SU-DHL-6 (cell line): ENCODE results near the gene ETV6.

Experiments used
- H2AFZ ChIP-seq: fragments of 200-600 bp; sonication (generic); 2 replicates; pipeline ENCODE4 v1.6.1; 2014; ENCODE audit warnings: low read depth, mild to moderate bottlenecking, moderate library complexity, mixed read lengths, antibody characterized with exemption, low read length; ENCODE audit not compliant: severe bottlenecking
- H3F3A ChIP-seq: fragments of 200-600 bp; shearing (Covaris generic); 2 replicates; pipeline ENCODE4 v1.6.0; 2016; ENCODE audit warnings: antibody characterized with exemption, mild to moderate bottlenecking; ENCODE audit not compliant: insufficient read depth
- H3K27ac ChIP-seq: fragments of 200-600 bp; sonication (generic); 2 replicates; pipeline ENCODE4 v1.5.1; 2016; ENCODE audit warnings: low read depth, mild to moderate bottlenecking, low read length, moderate library complexity, mixed read lengths
- H3K27me3 ChIP-seq: fragments of 200-600 bp; sonication (generic), shearing (Covaris generic); 2 replicates; pipeline ENCODE4 v1.6.0; 2014; ENCODE audit warnings: mild to moderate bottlenecking, low read length
- H3K36me3 ChIP-seq: fragments of 200-600 bp; sonication (generic); 2 replicates; pipeline ENCODE4 v1.6.1; 2014; ENCODE audit warnings: mild to moderate bottlenecking, low read length, mixed read lengths
- H3K4me2 ChIP-seq: fragments of 300-600, 200-600 bp; shearing (Covaris generic), sonication (generic); 2 replicates; pipeline ENCODE4 v1.6.0; 2014; ENCODE audit warnings: low read length, low read depth, mild to moderate bottlenecking; ENCODE audit not compliant: poor library complexity, severe bottlenecking
- H3K4me3 ChIP-seq: fragments of 200-600 bp; sonication (generic); 2 replicates; pipeline ENCODE4 v1.5.1; 2014; ENCODE audit warnings: antibody characterized with exemption, low read length, mild to moderate bottlenecking, mixed read lengths; ENCODE audit not compliant: insufficient read depth, poor library complexity, severe bottlenecking
- H3K79me2 ChIP-seq: fragments of 200-600 bp; sonication (generic); 2 replicates; pipeline ENCODE4 v1.6.1; 2014; ENCODE audit warnings: mild to moderate bottlenecking, low read length, moderate library complexity; ENCODE audit not compliant: insufficient read depth
- H3K9ac ChIP-seq: fragments of 200-600 bp; sonication (generic); 2 replicates; pipeline ENCODE4 v1.7.0; 2014; ENCODE audit warnings: mild to moderate bottlenecking, low read length
- H3K9me2 ChIP-seq: fragments of 200-600 bp; sonication (generic); replicated peaks from 2 replicates; pipeline ENCODE4 v1.6.1; 2014; ENCODE audit warnings: low read length; ENCODE audit not compliant: insufficient read depth
- H3K9me3 ChIP-seq: fragments of 200-600 bp; sonication (generic); 2 replicates; pipeline ENCODE4 v1.6.1; 2014; ENCODE audit warnings: low read length, mixed read lengths; ENCODE audit not compliant: insufficient read depth
- H4K20me1 ChIP-seq: fragments of 200-600 bp; sonication (generic); 2 replicates; pipeline ENCODE4 v1.6.1; 2014; ENCODE audit warnings: low read depth, mild to moderate bottlenecking, antibody characterized with exemption, low read length, moderate library complexity, mixed read lengths
- EZH2phosphoT487 ChIP-seq: fragments of 200-600 bp; sonication (generic), shearing (Covaris generic); conservative IDR thresholded peaks from 2 replicates; pipeline ENCODE4 v1.6.1; 2018; ENCODE audit warnings: mild to moderate bottlenecking, antibody characterized with exemption, low read length, moderate library complexity, mixed read lengths
- TF ChIP-seq, protein P1 (sequence below): fragments of 200-600 bp; sonication (generic); IDR thresholded peaks from one replicate; pipeline ENCODE4 v1.5.1; 2017; ENCODE audit warnings: antibody characterized with exemption, mild to moderate bottlenecking, low read length, moderate library complexity; ENCODE audit not compliant: insufficient read depth, poor library complexity, severe bottlenecking

The ETV6 gene

DNA sequence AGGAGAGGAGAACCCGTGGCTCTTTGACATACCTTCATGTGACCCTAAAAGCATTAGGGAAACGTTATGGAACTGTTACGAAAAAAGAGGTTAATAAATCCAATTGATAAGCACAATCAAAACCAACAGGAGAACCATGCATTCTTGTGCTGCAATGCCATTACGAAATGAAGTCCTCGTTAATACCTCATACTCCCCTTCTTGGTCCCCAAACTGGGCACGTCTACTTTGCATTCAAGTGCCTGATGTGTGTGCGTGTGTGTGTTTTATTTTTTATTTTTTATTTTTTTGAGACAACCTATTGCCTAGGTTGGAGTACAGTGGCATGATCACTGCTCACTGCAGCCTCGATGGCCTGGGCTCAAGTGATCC lies 150.0 kb downstream of the ETV6 start:
- H2AFZ ChIP-seq, result no peak overlapping the region
- H3K36me3 ChIP-seq, result no peaks in the 10 kb centered on the region
- H3K9ac ChIP-seq, result no peak overlapping the region
- no peaks in the 10 kb centered on the region for H3K79me2 ChIP-seq
- no peaks in the 10 kb centered on the region for H4K20me1 ChIP-seq
- no peak overlapping the region for H3K4me2 ChIP-seq
- no peaks in the 10 kb centered on the region for H3K9me2 ChIP-seq
- H3F3A ChIP-seq, result no peaks in the 10 kb centered on the region
- no peaks in the 10 kb centered on the region for H3K9me3 ChIP-seq
- no peak overlapping the region for H3K4me3 ChIP-seq
- no peak for TF ChIP-seq EZH2phosphoT487
- no peak overlapping the region for H3K27ac ChIP-seq
- H3K27me3 ChIP-seq, result no peaks in the 10 kb centered on the region

GRCh38 chr12:11801643-11802042 lies 152.2 kb downstream of the ETV6 start:
- H3K79me2 ChIP-seq, result no peaks in the 10 kb centered on the region

DNA sequence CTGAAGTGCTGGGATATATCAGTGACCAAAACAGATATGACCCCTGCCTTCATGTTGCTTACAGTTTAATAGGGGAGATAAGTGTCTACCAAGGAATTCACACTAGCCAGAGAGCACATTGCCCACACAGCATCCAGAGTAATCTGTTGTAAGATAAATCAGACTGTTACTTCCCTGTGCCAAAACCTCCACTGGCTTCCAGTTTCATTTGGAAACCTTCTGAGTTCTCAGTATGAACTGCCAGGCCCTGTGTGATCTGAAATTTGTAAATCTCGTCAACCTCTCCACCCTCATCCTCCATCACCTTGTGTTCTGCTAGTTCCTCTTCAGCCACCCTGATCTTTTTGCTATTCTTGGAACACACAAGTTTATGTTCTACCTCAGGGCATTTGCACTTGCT lies 154.7 kb downstream of the ETV6 start:
- H3F3A ChIP-seq, result no peaks in the 10 kb centered on the region
- no peak overlapping the region for H3K4me3 ChIP-seq
- H3K9me3 ChIP-seq, result no peaks in the 10 kb centered on the region
- TF ChIP-seq, protein P1, sequence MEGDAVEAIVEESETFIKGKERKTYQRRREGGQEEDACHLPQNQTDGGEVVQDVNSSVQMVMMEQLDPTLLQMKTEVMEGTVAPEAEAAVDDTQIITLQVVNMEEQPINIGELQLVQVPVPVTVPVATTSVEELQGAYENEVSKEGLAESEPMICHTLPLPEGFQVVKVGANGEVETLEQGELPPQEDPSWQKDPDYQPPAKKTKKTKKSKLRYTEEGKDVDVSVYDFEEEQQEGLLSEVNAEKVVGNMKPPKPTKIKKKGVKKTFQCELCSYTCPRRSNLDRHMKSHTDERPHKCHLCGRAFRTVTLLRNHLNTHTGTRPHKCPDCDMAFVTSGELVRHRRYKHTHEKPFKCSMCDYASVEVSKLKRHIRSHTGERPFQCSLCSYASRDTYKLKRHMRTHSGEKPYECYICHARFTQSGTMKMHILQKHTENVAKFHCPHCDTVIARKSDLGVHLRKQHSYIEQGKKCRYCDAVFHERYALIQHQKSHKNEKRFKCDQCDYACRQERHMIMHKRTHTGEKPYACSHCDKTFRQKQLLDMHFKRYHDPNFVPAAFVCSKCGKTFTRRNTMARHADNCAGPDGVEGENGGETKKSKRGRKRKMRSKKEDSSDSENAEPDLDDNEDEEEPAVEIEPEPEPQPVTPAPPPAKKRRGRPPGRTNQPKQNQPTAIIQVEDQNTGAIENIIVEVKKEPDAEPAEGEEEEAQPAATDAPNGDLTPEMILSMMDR, result no peak
- TF ChIP-seq EZH2phosphoT487, result no peak
- H3K27ac ChIP-seq, result no peak overlapping the region
- H3K9me2 ChIP-seq, result no peaks in the 10 kb centered on the region
- no peaks in the 10 kb centered on the region for H4K20me1 ChIP-seq
- no peaks in the 10 kb centered on the region for H3K27me3 ChIP-seq
- no peak overlapping the region for H3K4me2 ChIP-seq
- no peak overlapping the region for H2AFZ ChIP-seq
- H3K36me3 ChIP-seq, result no peaks in the 10 kb centered on the region
- no peaks in the 10 kb centered on the region for H3K79me2 ChIP-seq
- no peak overlapping the region for H3K9ac ChIP-seq

More at GRCh38 chr12:11801643-11802042, 152.2 kb downstream of the ETV6 start:
- no peak overlapping the region for H3K27ac ChIP-seq
- H3K36me3 ChIP-seq, result no peaks in the 10 kb centered on the region
- no peaks in the 10 kb centered on the region for H3K27me3 ChIP-seq
- H3F3A ChIP-seq, result no peaks in the 10 kb centered on the region
- no peak overlapping the region for H3K9ac ChIP-seq
- no peaks in the 10 kb centered on the region for H3K9me3 ChIP-seq
- no peaks in the 10 kb centered on the region for H4K20me1 ChIP-seq
- no peak overlapping the region for H3K4me3 ChIP-seq
- no peak overlapping the region for H2AFZ ChIP-seq
- H3K9me2 ChIP-seq, result no peaks in the 10 kb centered on the region
- H3K4me2 ChIP-seq, result no peak overlapping the region
- TF ChIP-seq, protein P1, result no peak
- no peak for TF ChIP-seq EZH2phosphoT487

DNA sequence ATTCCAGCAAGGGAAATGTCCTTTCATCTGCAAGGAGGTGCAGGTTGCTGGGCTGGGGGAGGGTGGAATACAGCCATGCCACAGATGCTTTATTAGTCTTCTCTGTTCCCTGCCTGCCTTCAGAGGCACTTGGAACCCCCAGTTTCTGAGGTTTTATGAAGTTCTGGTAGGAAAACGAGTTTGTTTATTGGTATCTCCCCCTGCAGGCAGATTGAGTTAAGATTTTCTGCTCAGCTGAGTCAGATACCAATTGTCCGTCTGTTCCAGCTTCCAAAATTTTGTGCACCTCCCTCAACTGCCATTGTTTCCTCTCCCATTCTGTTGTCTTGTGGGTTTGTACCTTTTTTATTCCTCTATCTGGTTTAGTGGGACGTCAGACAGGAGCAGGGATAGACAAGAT lies 155.6 kb downstream of the ETV6 start:
- Histone ChIP-seq H3F3A (no peaks in the 10 kb centered on the region), H3K9ac (no peak overlapping the region), H3K27ac (no peak overlapping the region), H3K4me2 (no peak overlapping the region), H3K36me3 (no peaks in the 10 kb centered on the region), H3K4me3 (no peak overlapping the region), H3K27me3 (no peaks in the 10 kb centered on the region), H4K20me1 (no peaks in the 10 kb centered on the region), H3K9me3 (no peaks in the 10 kb centered on the region), H3K9me2 (no peaks in the 10 kb centered on the region), H3K79me2 (no peaks in the 10 kb centered on the region), H2AFZ (no peak overlapping the region)
- TF ChIP-seq, protein P1, result no peak
- no peak for TF ChIP-seq EZH2phosphoT487
